ENCODE data around the gene KHDC4. TPM values are rescaled to one million over a fixed set of nuclear protein-coding genes. Genes with fewer than 3 reads are reported as not detected.

The KHDC4 gene
- total RNA-seq, 2 experiments from 2014 or later, result 56.6 to 60.8 TPM

DNA sequence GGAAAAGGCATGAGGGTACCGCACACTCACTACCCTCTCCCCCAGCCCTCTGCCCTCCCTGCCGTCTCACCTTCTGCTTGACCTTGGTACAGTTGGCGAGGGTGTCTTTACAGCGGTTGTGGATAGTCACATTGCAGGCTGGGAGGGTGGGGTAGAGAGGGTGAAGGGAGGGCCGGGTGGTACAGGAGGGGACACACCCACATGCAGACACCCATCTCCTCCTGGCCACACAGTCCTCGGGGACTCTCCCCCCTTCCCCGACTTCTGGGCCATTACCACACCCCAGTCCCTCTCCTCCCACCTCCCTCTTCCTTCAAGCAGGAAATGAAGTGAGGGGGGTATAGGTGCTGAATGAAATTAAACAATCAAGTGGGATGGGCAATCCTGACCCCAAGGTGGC lies 32.5 kb upstream of the KHDC4 start:
- DNase-seq, result no peak
- Mint-ChIP-seq H3K4me3 (peak overlapping the region; percentile 67), H3K9me3 (no peaks in the 10 kb centered on the region), H3K27ac (peak overlapping the region; percentile 86), H3K36me3 (ENCODE audit: low read depth) (peaks cover 88% of the 10 kb centered on the region), H3K27me3 (no peaks in the 10 kb centered on the region), H3K4me1 (ENCODE audit: low read depth) (peaks cover 50% of the 10 kb centered on the region)
- H3K27me3 ChIP-seq (ENCODE audit: control insufficient read depth in 1 of 2, insufficient read depth in 2 of 2, low read length in 2 of 2), result no peaks in the 10 kb centered on the region
- peak overlapping the region; percentile 59 to 82 for H3K27ac ChIP-seq (ENCODE audit: low read depth in 1 of 2, low read length in 2 of 2)
- ATAC-seq (ENCODE audit: poor library complexity), result no peak
- H3K9me3 ChIP-seq (ENCODE audit: control insufficient read depth in 1 of 2, insufficient read depth in 1 of 2, low read length in 2 of 2), result no peaks in the 10 kb centered on the region
- ChIA-PET CTCF (interaction anchor here (0.9 to 2.6 kb wide), 2 partner anchors 12 to 23 kb away, joined by 4 to 10 read pairs; partner anchors contain the start of gene ARHGEF2), POLR2A (interaction anchor here (0.8 to 5.0 kb wide), 6 partner anchors 9 to 33 kb away, joined by 3 to 96 read pairs (median 6); partner anchors contain the start of genes ARHGEF2 and KHDC4)
- no peak overlapping the region for H3K4me3 ChIP-seq (ENCODE audit: low read length)
- peaks cover 85% of the 10 kb centered on the region for H3K36me3 ChIP-seq (ENCODE audit: insufficient read depth, low read length)
- peaks cover 80% of the 10 kb centered on the region for H3K4me1 ChIP-seq (ENCODE audit: insufficient read depth, low read length)
- TF ChIP-seq, protein P1, sequence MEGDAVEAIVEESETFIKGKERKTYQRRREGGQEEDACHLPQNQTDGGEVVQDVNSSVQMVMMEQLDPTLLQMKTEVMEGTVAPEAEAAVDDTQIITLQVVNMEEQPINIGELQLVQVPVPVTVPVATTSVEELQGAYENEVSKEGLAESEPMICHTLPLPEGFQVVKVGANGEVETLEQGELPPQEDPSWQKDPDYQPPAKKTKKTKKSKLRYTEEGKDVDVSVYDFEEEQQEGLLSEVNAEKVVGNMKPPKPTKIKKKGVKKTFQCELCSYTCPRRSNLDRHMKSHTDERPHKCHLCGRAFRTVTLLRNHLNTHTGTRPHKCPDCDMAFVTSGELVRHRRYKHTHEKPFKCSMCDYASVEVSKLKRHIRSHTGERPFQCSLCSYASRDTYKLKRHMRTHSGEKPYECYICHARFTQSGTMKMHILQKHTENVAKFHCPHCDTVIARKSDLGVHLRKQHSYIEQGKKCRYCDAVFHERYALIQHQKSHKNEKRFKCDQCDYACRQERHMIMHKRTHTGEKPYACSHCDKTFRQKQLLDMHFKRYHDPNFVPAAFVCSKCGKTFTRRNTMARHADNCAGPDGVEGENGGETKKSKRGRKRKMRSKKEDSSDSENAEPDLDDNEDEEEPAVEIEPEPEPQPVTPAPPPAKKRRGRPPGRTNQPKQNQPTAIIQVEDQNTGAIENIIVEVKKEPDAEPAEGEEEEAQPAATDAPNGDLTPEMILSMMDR (IDR thresholded peaks at IDR 0.05), result no peak
- intact Hi-C loops (cut with DNase I, micrococcal nuclease), result loop anchor here (2.0 kb wide), 2 partner anchors 14 to 22 kb away; no protein-coding TSS in a partner anchor

DNA sequence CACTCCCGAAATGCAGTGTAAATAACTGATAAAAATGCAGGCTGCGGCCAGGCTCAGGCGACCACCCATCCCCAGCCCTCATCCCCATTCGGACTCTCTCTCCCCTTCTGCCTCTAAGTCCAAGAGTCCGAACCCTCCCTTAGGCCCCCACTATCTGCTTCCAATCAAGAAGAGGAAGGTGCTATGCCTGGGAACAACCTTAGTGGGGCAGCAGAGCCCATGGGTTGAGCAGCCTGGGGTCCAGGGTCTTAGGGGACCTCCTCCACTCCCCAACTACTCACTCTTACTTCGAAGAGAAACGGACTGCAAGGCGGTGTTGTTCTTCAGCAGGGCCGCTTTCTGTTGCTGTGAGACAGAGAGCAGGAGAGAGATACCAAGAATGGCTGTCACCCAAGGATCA lies 31.9 kb upstream of the KHDC4 start:
- TF ChIP-seq, protein P1 (IDR thresholded peaks at IDR 0.05), result no peak
- Histone ChIP-seq H3K36me3 (ENCODE audit: insufficient read depth, low read length) (peaks cover 91% of the 10 kb centered on the region), H3K4me1 (ENCODE audit: insufficient read depth, low read length) (peaks cover 77% of the 10 kb centered on the region), H3K27me3 (ENCODE audit: control insufficient read depth in 1 of 2, insufficient read depth in 2 of 2, low read length in 2 of 2) (no peaks in the 10 kb centered on the region), H3K9me3 (ENCODE audit: control insufficient read depth in 1 of 2, insufficient read depth in 1 of 2, low read length in 2 of 2) (no peaks in the 10 kb centered on the region), H3K4me3 (ENCODE audit: low read length) (no peak overlapping the region), H3K27ac (ENCODE audit: low read depth in 1 of 2, low read length in 2 of 2) (peak overlapping the region; percentile 48 to 59)
- Mint-ChIP-seq H3K27ac (peak overlapping the region; percentile 86), H3K4me3 (no peak overlapping the region), H3K36me3 (ENCODE audit: low read depth) (peaks cover 91% of the 10 kb centered on the region), H3K4me1 (ENCODE audit: low read depth) (peaks cover 44% of the 10 kb centered on the region), H3K9me3 (no peaks in the 10 kb centered on the region), H3K27me3 (no peaks in the 10 kb centered on the region)
- CTCF ChIA-PET, result interaction anchor here (0.5 to 2.6 kb wide), 4 partner anchors 13 to 650 kb away, joined by 3 to 10 read pairs (median 4); partner anchors contain the start of gene ARHGEF2
- POLR2A ChIA-PET, result interaction anchor here (1.0 to 5.0 kb wide), 2 partner anchors 11 to 32 kb away, joined by 3 to 96 read pairs; partner anchors contain the start of genes ARHGEF2 and KHDC4
- DNase-seq (no peak), ATAC-seq (ENCODE audit: poor library complexity) (no peak)
- intact Hi-C loops (cut with DNase I, micrococcal nuclease), result loop anchor here (2.0 kb wide), 2 partner anchors 15 to 23 kb away; no protein-coding TSS in a partner anchor

DNA sequence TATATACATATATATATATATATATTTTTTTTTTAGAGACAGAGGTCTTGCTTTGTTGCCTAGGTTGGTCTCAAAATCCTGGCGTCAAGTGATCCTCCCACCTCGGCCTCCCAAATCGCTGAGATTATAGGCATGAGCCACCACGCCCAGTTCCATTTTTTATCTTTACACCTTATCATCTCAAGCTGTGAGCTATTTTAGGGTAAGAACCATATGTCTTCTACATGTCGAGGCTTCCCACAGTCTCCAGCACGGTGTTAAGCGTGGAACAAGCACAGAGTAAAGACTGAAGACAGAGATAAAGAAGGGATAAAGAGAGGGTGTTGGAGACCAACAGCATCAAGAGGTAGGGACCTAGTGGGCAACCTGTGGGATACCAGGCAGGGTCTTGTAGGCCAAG lies 30.0 kb upstream of the KHDC4 start:
- intact Hi-C loops (cut with DNase I, micrococcal nuclease), result no loop called here
- Mint-ChIP-seq H3K36me3 (ENCODE audit: low read depth) (peaks cover 91% of the 10 kb centered on the region), H3K4me1 (ENCODE audit: low read depth) (peaks cover 25% of the 10 kb centered on the region), H3K4me3 (no peak overlapping the region), H3K27me3 (no peaks in the 10 kb centered on the region), H3K27ac (peak overlapping the region; percentile 86), H3K9me3 (no peaks in the 10 kb centered on the region)
- Histone ChIP-seq H3K27me3 (ENCODE audit: control insufficient read depth in 1 of 2, insufficient read depth in 2 of 2, low read length in 2 of 2) (no peaks in the 10 kb centered on the region), H3K4me1 (ENCODE audit: insufficient read depth, low read length) (peaks cover 58% of the 10 kb centered on the region), H3K36me3 (ENCODE audit: insufficient read depth, low read length) (peaks cover 96% of the 10 kb centered on the region), H3K27ac (ENCODE audit: low read depth in 1 of 2, low read length in 2 of 2) (no peak overlapping the region), H3K9me3 (ENCODE audit: control insufficient read depth in 1 of 2, insufficient read depth in 1 of 2, low read length in 2 of 2) (no peaks in the 10 kb centered on the region), H3K4me3 (ENCODE audit: low read length) (no peak overlapping the region)
- POLR2A ChIA-PET, result interaction anchor here (1.7 to 2.2 kb wide), 2 partner anchors 14 to 26 kb away, joined by 4 to 20 read pairs; partner anchors contain the start of gene ARHGEF2
- DNase-seq (no peak), ATAC-seq (ENCODE audit: poor library complexity) (no peak)
- CTCF ChIA-PET, result no interaction called here
- TF ChIP-seq, protein P1 (IDR thresholded peaks at IDR 0.05), result no peak
